BLaER1 treated with 17β-estradiol and CSF1 and Interleukin-3, amounts not matched to agents 10 nM and 100 nM (cell line): ENCODE results near the gene RAD9A.

ENCODE experiments used
- H3K27ac ChIP-seq, 11 experiments: shearing (Covaris generic); formaldehyde crosslinking; 2 replicates each; pipeline ENCODE4 v1.8.1; 2022
- H3K27me3 ChIP-seq, 11 experiments: shearing (Covaris generic); formaldehyde crosslinking; 2 replicates each; pipeline ENCODE4 v1.8.1; 2022
- H3K36me3 ChIP-seq, 11 experiments: shearing (Covaris generic); formaldehyde crosslinking; 2 replicates each; pipeline ENCODE4 v1.8.1; 2022
- H3K4me1 ChIP-seq, 10 experiments: shearing (Covaris generic); formaldehyde crosslinking; 2 replicates each; pipeline ENCODE4 v1.8.1; 2022
- H3K4me2 ChIP-seq, 11 experiments: shearing (Covaris generic); formaldehyde crosslinking; 2 replicates each; pipeline ENCODE4 v1.8.1; 2022
- H3K4me3 ChIP-seq, 10 experiments: shearing (Covaris generic); formaldehyde crosslinking; 2 replicates each; pipeline ENCODE4 v1.8.1; 2022
- H3K9ac ChIP-seq, 11 experiments: shearing (Covaris generic); formaldehyde crosslinking; 2 replicates each; pipeline ENCODE4 v1.8.1; 2022
- H3K9me3 ChIP-seq, 11 experiments: shearing (Covaris generic); formaldehyde crosslinking; replicated peaks in 1 of 11; 2 replicates each; pipeline ENCODE4 v1.8.1; 2022
- H4K20me1 ChIP-seq, 11 experiments: shearing (Covaris generic); formaldehyde crosslinking; 2 replicates each; pipeline ENCODE4 v1.8.1; 2022
- Cebpa-rat ChIP-seq, 11 experiments: shearing (Covaris generic); IDR thresholded peaks; 2 replicates each; pipeline ENCODE4 v1.8.1; 2022

RAD9A gene

DNA sequence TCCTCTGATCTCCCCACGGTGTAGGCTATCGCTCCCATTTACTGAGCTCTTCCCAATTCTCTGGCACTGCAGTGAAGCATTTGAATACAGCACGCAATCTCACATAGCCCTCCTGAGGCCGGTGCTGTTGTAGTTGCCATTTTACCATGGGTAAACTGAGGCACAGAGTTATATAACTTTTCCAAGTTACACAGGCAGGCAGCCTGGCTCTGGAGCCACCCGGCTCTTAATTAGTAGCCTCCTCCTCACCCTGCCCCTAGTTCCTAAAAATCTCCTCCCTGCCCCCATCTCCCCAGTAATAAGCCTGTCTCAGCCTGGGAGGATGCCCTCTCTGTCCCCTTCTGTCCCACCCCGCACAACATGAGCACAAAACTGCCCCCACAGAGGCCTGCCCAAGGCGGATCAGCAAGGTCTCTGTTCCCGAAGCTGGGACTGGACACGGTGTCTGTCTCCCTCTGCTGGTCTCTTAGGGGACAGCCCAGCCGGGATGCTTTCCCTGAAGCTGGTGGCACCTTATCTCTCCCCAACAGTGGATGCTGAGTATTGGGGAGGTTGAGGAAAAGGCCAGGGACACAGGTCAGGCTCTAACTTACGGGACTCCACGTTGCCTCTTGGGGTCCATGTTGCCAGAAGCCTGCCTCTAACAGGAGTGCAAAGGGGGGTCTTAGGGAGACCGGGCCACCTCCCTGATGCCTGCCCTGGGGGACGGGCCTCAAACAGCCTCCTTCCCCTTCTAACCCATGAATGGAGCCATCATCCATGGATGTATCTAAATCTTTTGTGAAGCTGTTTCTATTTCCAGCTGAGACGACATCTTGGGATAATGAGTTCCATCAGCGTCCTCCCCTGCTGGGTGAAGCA is 9.3 kb upstream of the RAD9A start:
- H3K9me3 ChIP-seq: no peaks in the 10 kb centered on the region
- H3K36me3 ChIP-seq: no peaks in the 10 kb centered on the region
- TF ChIP-seq Cebpa-rat (IDR thresholded peaks at IDR 0.05): no peak
- no peaks in the 10 kb centered on the region for H4K20me1 ChIP-seq
- H3K4me1 ChIP-seq: peaks cover 37 to 65% (median 50%) of the 10 kb centered on the region in 10 experiments
- H3K9ac ChIP-seq: peak overlapping the region in 5 of 11 experiments; percentile 30 to 76 (median 65); a peak in 6 of 22 replicates
- peak overlapping the region in 1 of 10 experiments; percentile 55; a peak in 1 of 20 replicates for H3K4me3 ChIP-seq
- H3K27ac ChIP-seq: peak overlapping the region in 5 of 11 experiments; percentile 77 to 91 (median 83); a peak in 10 of 22 replicates
- peak overlapping the region; percentile 71 to 96 (median 86) for H3K4me2 ChIP-seq
- peaks cover 0 to 6% (median 4%) of the 10 kb centered on the region in 11 experiments; a peak in 19 of 22 replicates for H3K27me3 ChIP-seq

DNA sequence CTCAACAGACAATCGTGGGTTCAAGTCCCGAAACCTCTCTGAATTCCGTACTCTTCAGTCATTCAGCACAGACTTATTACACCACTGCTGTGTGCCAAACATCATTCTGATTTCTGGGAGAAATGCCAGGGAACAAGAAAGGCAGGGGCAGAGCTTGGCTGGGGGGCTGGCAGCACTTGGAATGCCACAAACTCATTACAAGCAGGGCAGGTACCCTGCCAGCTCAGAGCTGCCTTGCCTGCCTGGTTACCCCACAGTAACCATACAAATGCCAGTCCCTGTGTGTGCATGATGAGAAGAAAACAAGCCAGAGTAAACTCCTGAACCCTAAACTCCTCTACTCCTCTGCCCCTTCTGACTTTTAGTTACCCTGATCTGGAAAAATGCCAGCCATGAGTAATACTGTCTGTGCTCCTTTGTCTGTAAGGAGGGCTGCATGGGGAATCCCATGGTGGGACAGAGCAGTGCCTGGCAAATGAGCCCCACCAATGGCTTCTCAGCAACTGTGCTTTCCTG is 6.9 kb upstream of the RAD9A start:
- Histone ChIP-seq H3K9ac (peak overlapping the region in 4 of 11 experiments; percentile 2 to 27 (median 18); a peak in 2 of 22 replicates), H3K4me1 (peaks cover 27 to 51% (median 38%) of the 10 kb centered on the region in 10 experiments), H3K27me3 (no peaks in the 10 kb centered on the region; a peak in 1 of 22 replicates), H4K20me1 (peaks cover 0 to 6% (median 0%) of the 10 kb centered on the region in 11 experiments; a peak in 2 of 22 replicates), H3K27ac (no peak overlapping the region), H3K9me3 (no peaks in the 10 kb centered on the region), H3K4me2 (no peak overlapping the region), H3K4me3 (no peak overlapping the region), H3K36me3 (no peaks in the 10 kb centered on the region)
- TF ChIP-seq Cebpa-rat (IDR thresholded peaks at IDR 0.05): no peak

DNA sequence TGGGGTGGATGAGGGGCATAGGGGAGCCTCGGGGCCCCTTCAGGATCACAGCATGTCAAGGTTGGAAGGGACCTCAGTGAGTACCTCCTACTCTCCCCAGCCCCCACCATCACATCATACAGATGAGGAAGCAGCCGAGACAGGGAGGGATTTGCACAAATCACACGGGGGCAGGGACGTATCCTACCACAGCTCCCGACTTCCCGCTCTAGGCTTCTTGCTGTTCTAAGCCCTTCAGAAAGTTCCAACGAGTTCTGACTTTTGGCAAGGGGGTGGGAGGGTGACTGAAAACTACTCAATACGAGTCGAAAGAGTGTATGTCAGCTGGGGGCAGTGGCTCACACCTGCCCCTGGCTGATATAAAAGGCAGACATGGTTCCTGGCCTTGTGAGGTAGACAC is 4.7 kb upstream of the RAD9A start:
- Histone ChIP-seq H3K27ac (no peak overlapping the region), H3K4me2 (peak overlapping the region in 5 of 11 experiments; percentile 43 to 61 (median 48); a peak in 10 of 22 replicates), H3K36me3 (no peaks in the 10 kb centered on the region), H3K4me3 (no peak overlapping the region), H4K20me1 (peaks cover 0 to 6% (median 0%) of the 10 kb centered on the region in 11 experiments; a peak in 4 of 22 replicates), H3K9ac (peak overlapping the region in 5 of 11 experiments; percentile 10 to 37 (median 24); a peak in 4 of 22 replicates), H3K27me3 (no peaks in the 10 kb centered on the region; a peak in 1 of 22 replicates), H3K9me3 (no peaks in the 10 kb centered on the region), H3K4me1 (peaks cover 24 to 40% (median 31%) of the 10 kb centered on the region in 10 experiments)
- no peak for TF ChIP-seq Cebpa-rat (IDR thresholded peaks at IDR 0.05)

DNA sequence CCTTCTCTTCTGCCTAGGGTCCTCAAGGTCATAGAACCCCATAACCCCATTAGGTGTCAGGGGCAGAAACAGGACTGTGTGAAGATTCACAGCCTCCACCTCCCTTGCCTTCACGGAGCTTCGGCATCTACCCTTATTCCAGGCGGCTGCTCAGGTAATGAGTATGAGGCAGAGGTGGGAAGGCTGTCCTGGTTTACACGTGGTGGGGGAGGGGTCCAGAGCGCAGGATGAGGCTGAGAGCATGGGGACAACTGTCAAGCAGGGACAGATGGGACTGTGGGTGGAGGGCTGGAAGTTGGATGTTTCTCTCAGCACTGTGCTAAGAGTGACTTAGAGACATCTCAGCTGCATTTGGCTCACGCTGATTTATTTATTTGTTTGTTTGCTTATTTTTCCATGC is 4.3 kb upstream of the RAD9A start:
- peaks cover 0 to 9% (median 4%) of the 10 kb centered on the region in 11 experiments; a peak in 12 of 22 replicates for H4K20me1 ChIP-seq
- no peaks in the 10 kb centered on the region for H3K36me3 ChIP-seq
- H3K4me3 ChIP-seq: no peak overlapping the region
- no peaks in the 10 kb centered on the region; a peak in 1 of 22 replicates for H3K27me3 ChIP-seq
- peak overlapping the region in 4 of 11 experiments; percentile 17 to 37 (median 28); a peak in 2 of 22 replicates for H3K9ac ChIP-seq
- H3K4me1 ChIP-seq: peaks cover 23 to 38% (median 30%) of the 10 kb centered on the region in 10 experiments
- no peaks in the 10 kb centered on the region for H3K9me3 ChIP-seq
- peak overlapping the region in 5 of 11 experiments; percentile 43 to 61 (median 48); a peak in 8 of 22 replicates for H3K4me2 ChIP-seq
- H3K27ac ChIP-seq: no peak overlapping the region
- no peak for TF ChIP-seq Cebpa-rat (IDR thresholded peaks at IDR 0.05)

DNA sequence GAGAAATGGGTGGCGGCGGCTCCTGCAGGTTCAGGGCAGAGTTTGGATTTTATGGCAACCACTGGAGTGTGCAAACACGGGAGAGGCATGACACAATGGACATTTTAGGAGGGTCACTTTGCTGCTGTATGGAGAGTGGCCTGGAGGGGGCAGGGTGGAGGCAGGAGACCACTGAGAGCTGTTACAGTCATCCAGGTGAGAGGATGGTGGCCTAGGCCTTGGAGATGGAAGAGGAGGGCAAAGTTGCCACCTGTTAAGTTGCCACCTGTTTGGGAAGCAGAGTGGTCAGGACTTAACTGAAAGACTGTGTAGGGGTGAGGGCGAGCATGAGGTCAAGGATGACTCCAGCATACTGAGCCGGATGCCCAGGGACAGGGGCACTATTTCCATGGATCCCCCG is 2.3 kb upstream of the RAD9A start:
- Histone ChIP-seq H3K4me2 (peak overlapping the region in 8 of 11 experiments; percentile 83 to 100 (median 96); a peak in 9 of 22 replicates), H3K9ac (peak overlapping the region in 4 of 11 experiments; percentile 15 to 91 (median 52); a peak in 3 of 22 replicates), H3K9me3 (no peaks in the 10 kb centered on the region), H4K20me1 (peaks cover 0 to 24% (median 13%) of the 10 kb centered on the region in 11 experiments; a peak in 17 of 22 replicates), H3K4me3 (no peak overlapping the region), H3K27me3 (no peaks in the 10 kb centered on the region; a peak in 1 of 22 replicates), H3K36me3 (peaks cover 0 to 15% (median 13%) of the 10 kb centered on the region in 11 experiments; a peak in 15 of 22 replicates), H3K4me1 (peaks cover 28 to 51% (median 45%) of the 10 kb centered on the region in 10 experiments), H3K27ac (no peak overlapping the region)
- TF ChIP-seq Cebpa-rat (IDR thresholded peaks at IDR 0.05): no peak

DNA sequence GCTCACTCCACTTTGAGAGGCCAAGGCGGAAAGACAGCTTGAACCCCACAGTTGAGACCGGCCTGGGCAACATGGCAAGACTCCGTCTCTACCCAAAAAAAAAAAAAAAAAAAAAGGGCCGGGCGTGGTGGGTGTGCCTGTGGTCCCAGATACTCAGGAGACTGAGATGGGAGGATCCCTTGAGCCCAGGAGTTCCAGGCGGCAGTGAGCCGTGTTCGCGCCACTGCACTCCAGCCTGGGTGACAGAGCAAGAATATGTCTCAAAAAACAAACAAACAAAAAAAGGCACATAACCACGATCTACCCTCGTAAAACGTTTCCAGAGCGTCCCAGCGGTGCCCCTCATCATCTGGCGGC is 861 bp upstream of the RAD9A start:
- peaks cover 30 to 53% (median 46%) of the 10 kb centered on the region in 10 experiments for H3K4me1 ChIP-seq
- peak overlapping the region; percentile 83 to 100 (median 98) for H3K4me2 ChIP-seq
- no peaks in the 10 kb centered on the region; a peak in 1 of 22 replicates for H3K27me3 ChIP-seq
- peaks cover 11 to 30% (median 25%) of the 10 kb centered on the region in 11 experiments; a peak in 20 of 22 replicates for H3K36me3 ChIP-seq
- H3K4me3 ChIP-seq: peak overlapping the region; percentile 67 to 87 (median 76)
- H3K9me3 ChIP-seq: no peaks in the 10 kb centered on the region
- peak overlapping the region; percentile 70 to 90 (median 80) for H3K27ac ChIP-seq
- TF ChIP-seq Cebpa-rat (IDR thresholded peaks at IDR 0.05): no peak
- H4K20me1 ChIP-seq: peaks cover 0 to 36% (median 21%) of the 10 kb centered on the region in 11 experiments; a peak in 20 of 22 replicates
- peak overlapping the region; percentile 81 to 91 (median 87) for H3K9ac ChIP-seq

DNA sequence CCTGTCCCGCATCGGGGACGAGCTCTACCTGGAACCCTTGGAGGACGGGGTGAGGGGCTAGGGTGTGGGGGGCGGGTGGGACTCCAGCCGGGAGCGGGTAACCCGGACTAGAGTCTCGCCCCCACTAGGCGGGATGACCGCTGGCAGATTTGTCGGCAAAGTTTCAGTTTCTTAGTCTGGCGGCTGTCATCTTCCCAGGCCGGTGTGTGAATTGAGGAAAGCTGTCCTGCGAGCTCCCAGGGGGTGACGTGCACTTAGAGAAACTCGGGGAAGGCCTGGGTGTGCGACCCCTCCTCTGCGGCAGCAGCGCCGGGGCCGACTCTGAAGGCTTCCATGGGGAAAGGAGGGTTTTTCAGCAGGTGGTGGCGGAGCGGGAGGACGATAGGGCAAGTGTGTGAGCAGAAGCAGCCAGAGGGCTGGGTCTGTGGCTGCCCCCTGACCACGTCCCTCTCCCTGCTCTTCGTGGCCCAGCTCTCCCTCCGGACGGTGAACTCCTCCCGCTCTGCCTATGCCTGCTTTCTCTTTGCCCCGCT is 463 bp downstream of the RAD9A start:
- Histone ChIP-seq H3K27ac (peak overlapping the region in 10 of 11 experiments; percentile 73 to 90 (median 82); a peak in 20 of 22 replicates), H3K4me2 (peak overlapping the region; percentile 85 to 100 (median 99)), H3K4me1 (peaks cover 38 to 61% (median 54%) of the 10 kb centered on the region in 10 experiments)

DNA sequence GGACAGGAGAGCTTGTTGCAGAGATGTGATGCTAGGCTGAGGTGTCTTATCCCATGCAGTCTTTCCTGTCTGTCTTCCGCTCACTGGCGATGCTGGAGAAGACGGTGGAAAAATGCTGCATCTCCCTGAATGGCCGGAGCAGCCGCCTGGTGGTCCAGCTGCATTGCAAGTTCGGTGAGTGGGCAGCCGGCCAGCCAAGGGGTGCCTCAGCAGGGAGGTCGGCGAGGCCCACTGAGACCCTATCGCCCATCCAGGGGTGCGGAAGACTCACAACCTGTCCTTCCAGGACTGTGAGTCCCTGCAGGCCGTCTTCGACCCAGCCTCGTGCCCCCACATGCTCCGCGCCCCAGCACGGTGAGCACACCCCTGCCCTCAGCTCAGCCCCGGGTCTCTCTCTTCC is 1.7 kb downstream of the RAD9A start:
- peaks cover 35 to 55% (median 48%) of the 10 kb centered on the region in 11 experiments for H3K36me3 ChIP-seq
- H3K4me1 ChIP-seq: peaks cover 50 to 73% (median 64%) of the 10 kb centered on the region in 10 experiments
- H3K4me2 ChIP-seq: peak overlapping the region in 10 of 11 experiments; percentile 2 to 99 (median 41); a peak in 12 of 22 replicates
- H3K9ac ChIP-seq: peak overlapping the region in 6 of 11 experiments; percentile 29 to 54 (median 38); a peak in 6 of 22 replicates
- H3K27me3 ChIP-seq: no peaks in the 10 kb centered on the region
- H3K27ac ChIP-seq: no peak overlapping the region
- H3K4me3 ChIP-seq: no peak overlapping the region; a peak in 1 of 20 replicates
- no peak for TF ChIP-seq Cebpa-rat (IDR thresholded peaks at IDR 0.05)
- H3K9me3 ChIP-seq: no peaks in the 10 kb centered on the region
- H4K20me1 ChIP-seq: peaks cover 20 to 61% (median 46%) of the 10 kb centered on the region in 11 experiments; a peak in 21 of 22 replicates

More for the DNA sequence above, 463 bp downstream of the RAD9A start:
- H3K4me3 ChIP-seq: peak overlapping the region; percentile 67 to 87 (median 76)
- no peaks in the 10 kb centered on the region for H3K9me3 ChIP-seq
- H3K27me3 ChIP-seq: no peaks in the 10 kb centered on the region
- H3K9ac ChIP-seq: peak overlapping the region; percentile 81 to 91 (median 87)
- peaks cover 8 to 49% (median 34%) of the 10 kb centered on the region in 11 experiments; a peak in 21 of 22 replicates for H4K20me1 ChIP-seq
- no peak for TF ChIP-seq Cebpa-rat (IDR thresholded peaks at IDR 0.05)
- peaks cover 23 to 43% (median 36%) of the 10 kb centered on the region in 11 experiments for H3K36me3 ChIP-seq
